Activated naive CD4-positive, alpha-beta T cell treated with anti-CD3 and anti-CD28 coated beads, Interleukin-2, amount 10 ng/mL, durations not matched to agents 7 days and 5 days (primary cell): ENCODE measurements around the gene VPS13C.

Source experiments
- CTCF ChIA-PET: fragments of 350-600 bp; sonication (Branson Sonifier 250); formaldehyde crosslinking; loops from one replicate; lab custom pipeline; 2021; ENCODE audit warnings: antibody characterized with exemption; lab: Charles Lee
- DNase-seq: peaks from one replicate; pipeline ENCODE4 v3.0.0-alpha.2; 2020
- H3K27ac Mint-ChIP-seq: one replicate; pipeline ENCODE4 v1.8.0; 2021; ENCODE audit warnings: mild to moderate bottlenecking, moderate library complexity, mixed read lengths
- H3K27me3 Mint-ChIP-seq: one replicate; pipeline ENCODE4 v1.8.0; 2021; ENCODE audit warnings: mild to moderate bottlenecking, mixed read lengths
- H3K36me3 Mint-ChIP-seq: one replicate; pipeline ENCODE4 v1.8.0; 2021; ENCODE audit warnings: mixed read lengths
- H3K4me1 Mint-ChIP-seq: one replicate; pipeline ENCODE4 v1.8.0; 2021; ENCODE audit warnings: mixed read lengths
- H3K4me3 Mint-ChIP-seq: one replicate; pipeline ENCODE4 v1.8.0; 2021; ENCODE audit warnings: mild to moderate bottlenecking, moderate library complexity, mixed read lengths
- H3K9me3 Mint-ChIP-seq: one replicate; pipeline ENCODE4 v1.8.0; 2021; ENCODE audit warnings: mixed read lengths

The VPS13C gene

GRCh38 chr15:61831505-61831921 lies 228.7 kb downstream of the VPS13C start:
- CTCF ChIA-PET, result interaction anchor here (0.9 to 5.7 kb wide), 2 partner anchors 10 to 664 kb away, joined by 3 to 68 read pairs; no protein-coding TSS in a partner anchor
- Mint-ChIP-seq H3K4me1 (peaks cover 3% of the 10 kb centered on the region), H3K4me3 (no peak overlapping the region), H3K36me3 (no peaks in the 10 kb centered on the region), H3K9me3 (no peaks in the 10 kb centered on the region), H3K27me3 (peaks cover 40% of the 10 kb centered on the region), H3K27ac (no peak overlapping the region)
- DNase-seq, result no peak

GRCh38 chr15:61830536-61831330 lies 229.5 kb downstream of the VPS13C start:
- H3K4me3 Mint-ChIP-seq, result no peak overlapping the region
- peaks cover 40% of the 10 kb centered on the region for H3K27me3 Mint-ChIP-seq
- CTCF ChIA-PET, result interaction anchor here (5.7 kb wide), 1 partner anchor 663 kb away, joined by 68 read pairs; no protein-coding TSS in a partner anchor
- H3K9me3 Mint-ChIP-seq, result no peaks in the 10 kb centered on the region
- H3K4me1 Mint-ChIP-seq, result peaks cover 3% of the 10 kb centered on the region
- no peak for DNase-seq
- no peaks in the 10 kb centered on the region for H3K36me3 Mint-ChIP-seq
- H3K27ac Mint-ChIP-seq, result no peak overlapping the region

GRCh38 chr15:61829514-61829889 lies 230.7 kb downstream of the VPS13C start:
- Mint-ChIP-seq H3K27me3 (peaks cover 28% of the 10 kb centered on the region), H3K4me1 (peaks cover 3% of the 10 kb centered on the region), H3K9me3 (no peaks in the 10 kb centered on the region), H3K27ac (no peak overlapping the region), H3K4me3 (no peak overlapping the region), H3K36me3 (no peaks in the 10 kb centered on the region)
- CTCF ChIA-PET, result no interaction called here
- DNase-seq, result no peak

- Mint-ChIP-seq H3K4me3 (no peak overlapping the region), H3K9me3 (no peaks in the 10 kb centered on the region), H3K27ac (no peak overlapping the region), H3K4me1 (peaks cover 1% of the 10 kb centered on the region), H3K27me3 (peaks cover 23% of the 10 kb centered on the region), H3K36me3 (no peaks in the 10 kb centered on the region)
- CTCF ChIA-PET, result no interaction called here
- no peak for DNase-seq
Measured at GRCh38 chr15:61828860-61829513, 231.3 kb downstream of the VPS13C start.

GRCh38 chr15:61828008-61828407 lies 232.2 kb downstream of the VPS13C start:
- CTCF ChIA-PET, result no interaction called here
- no peak overlapping the region for H3K27ac Mint-ChIP-seq
- no peaks in the 10 kb centered on the region for H3K9me3 Mint-ChIP-seq
- no peak overlapping the region for H3K4me3 Mint-ChIP-seq
- no peaks in the 10 kb centered on the region for H3K4me1 Mint-ChIP-seq
- H3K36me3 Mint-ChIP-seq, result no peaks in the 10 kb centered on the region
- no peak for DNase-seq
- peaks cover 22% of the 10 kb centered on the region for H3K27me3 Mint-ChIP-seq

- CTCF ChIA-PET, result no interaction called here
- Mint-ChIP-seq H3K27ac (no peak overlapping the region), H3K9me3 (no peaks in the 10 kb centered on the region), H3K4me1 (no peaks in the 10 kb centered on the region), H3K4me3 (no peak overlapping the region), H3K27me3 (peaks cover 25% of the 10 kb centered on the region), H3K36me3 (no peaks in the 10 kb centered on the region)
- no peak for DNase-seq
Measured at GRCh38 chr15:61827131-61827530, 233.1 kb downstream of the VPS13C start.

GRCh38 chr15:61824291-61824690 lies 236.0 kb downstream of the VPS13C start:
- Mint-ChIP-seq H3K4me3 (no peak overlapping the region), H3K27me3 (peaks cover 18% of the 10 kb centered on the region), H3K36me3 (no peaks in the 10 kb centered on the region), H3K27ac (no peak overlapping the region), H3K4me1 (no peaks in the 10 kb centered on the region), H3K9me3 (no peaks in the 10 kb centered on the region)
- DNase-seq, result no peak
- CTCF ChIA-PET, result no interaction called here

- no peak overlapping the region for H3K4me3 Mint-ChIP-seq
- no peaks in the 10 kb centered on the region for H3K36me3 Mint-ChIP-seq
- H3K4me1 Mint-ChIP-seq, result no peaks in the 10 kb centered on the region
- H3K27me3 Mint-ChIP-seq, result peaks cover 16% of the 10 kb centered on the region
- H3K27ac Mint-ChIP-seq, result no peak overlapping the region
- no peaks in the 10 kb centered on the region for H3K9me3 Mint-ChIP-seq
- no peak for DNase-seq
- CTCF ChIA-PET, result interaction anchor here (0.6 to 1.5 kb wide), 3 partner anchors 10 to 38 kb away, joined by 3 read pairs; no protein-coding TSS in a partner anchor
Measured at GRCh38 chr15:61822511-61822910, 237.7 kb downstream of the VPS13C start.

GRCh38 chr15:61820951-61821350 lies 239.3 kb downstream of the VPS13C start:
- Mint-ChIP-seq H3K4me3 (no peak overlapping the region), H3K27ac (no peak overlapping the region), H3K9me3 (no peaks in the 10 kb centered on the region), H3K27me3 (peaks cover 16% of the 10 kb centered on the region), H3K4me1 (no peaks in the 10 kb centered on the region), H3K36me3 (no peaks in the 10 kb centered on the region)
- CTCF ChIA-PET, result interaction anchor here (1.5 kb wide), 1 partner anchor 11 kb away, joined by 3 read pairs; no protein-coding TSS in a partner anchor
- no peak for DNase-seq

- DNase-seq, result no peak
- CTCF ChIA-PET, result no interaction called here
- no peak overlapping the region for H3K4me3 Mint-ChIP-seq
- no peaks in the 10 kb centered on the region for H3K4me1 Mint-ChIP-seq
- H3K27ac Mint-ChIP-seq, result no peak overlapping the region
- no peaks in the 10 kb centered on the region for H3K36me3 Mint-ChIP-seq
- H3K27me3 Mint-ChIP-seq, result peaks cover 22% of the 10 kb centered on the region
- no peaks in the 10 kb centered on the region for H3K9me3 Mint-ChIP-seq
Measured at GRCh38 chr15:61820212-61820611, 240.0 kb downstream of the VPS13C start.

GRCh38 chr15:61819386-61819785 lies 240.9 kb downstream of the VPS13C start:
- H3K9me3 Mint-ChIP-seq, result no peaks in the 10 kb centered on the region
- DNase-seq, result no peak
- H3K36me3 Mint-ChIP-seq, result no peaks in the 10 kb centered on the region
- no peak overlapping the region for H3K27ac Mint-ChIP-seq
- CTCF ChIA-PET, result no interaction called here
- H3K4me1 Mint-ChIP-seq, result no peaks in the 10 kb centered on the region
- no peak overlapping the region for H3K4me3 Mint-ChIP-seq
- peaks cover 23% of the 10 kb centered on the region for H3K27me3 Mint-ChIP-seq

- no peak overlapping the region for H3K27ac Mint-ChIP-seq
- H3K27me3 Mint-ChIP-seq, result peaks cover 23% of the 10 kb centered on the region
- H3K4me1 Mint-ChIP-seq, result no peaks in the 10 kb centered on the region
- no peaks in the 10 kb centered on the region for H3K9me3 Mint-ChIP-seq
- CTCF ChIA-PET, result no interaction called here
- DNase-seq, result no peak
- no peak overlapping the region for H3K4me3 Mint-ChIP-seq
- H3K36me3 Mint-ChIP-seq, result no peaks in the 10 kb centered on the region
Measured at GRCh38 chr15:61818801-61819200, 241.4 kb downstream of the VPS13C start.

- CTCF ChIA-PET, result no interaction called here
- peaks cover 18% of the 10 kb centered on the region for H3K27me3 Mint-ChIP-seq
- no peak overlapping the region for H3K27ac Mint-ChIP-seq
- no peaks in the 10 kb centered on the region for H3K9me3 Mint-ChIP-seq
- DNase-seq, result no peak
- H3K36me3 Mint-ChIP-seq, result no peaks in the 10 kb centered on the region
- no peaks in the 10 kb centered on the region for H3K4me1 Mint-ChIP-seq
- no peak overlapping the region for H3K4me3 Mint-ChIP-seq
Measured at GRCh38 chr15:61816856-61817255, 243.4 kb downstream of the VPS13C start.

- no peaks in the 10 kb centered on the region for H3K36me3 Mint-ChIP-seq
- no peak overlapping the region for H3K27ac Mint-ChIP-seq
- CTCF ChIA-PET, result interaction anchor here (1.1 kb wide), 1 partner anchor 18 kb away, joined by 3 read pairs; no protein-coding TSS in a partner anchor
- peaks cover 20% of the 10 kb centered on the region for H3K27me3 Mint-ChIP-seq
- no peaks in the 10 kb centered on the region for H3K4me1 Mint-ChIP-seq
- no peak for DNase-seq
- H3K4me3 Mint-ChIP-seq, result no peak overlapping the region
- no peaks in the 10 kb centered on the region for H3K9me3 Mint-ChIP-seq
Measured at GRCh38 chr15:61815356-61816083, 244.7 kb downstream of the VPS13C start.
